ENCODE measurements around the gene LRRC46. TPM values are rescaled to one million over a fixed set of nuclear protein-coding genes. Genes with fewer than 3 reads are reported as not detected.

Gene LRRC46
- total and polyA plus RNA-seq, 2 of the 13 experiments (the other 11 are each of a cell fraction or from before 2014, with no cell fraction given): 0.09 TPM

DNA sequence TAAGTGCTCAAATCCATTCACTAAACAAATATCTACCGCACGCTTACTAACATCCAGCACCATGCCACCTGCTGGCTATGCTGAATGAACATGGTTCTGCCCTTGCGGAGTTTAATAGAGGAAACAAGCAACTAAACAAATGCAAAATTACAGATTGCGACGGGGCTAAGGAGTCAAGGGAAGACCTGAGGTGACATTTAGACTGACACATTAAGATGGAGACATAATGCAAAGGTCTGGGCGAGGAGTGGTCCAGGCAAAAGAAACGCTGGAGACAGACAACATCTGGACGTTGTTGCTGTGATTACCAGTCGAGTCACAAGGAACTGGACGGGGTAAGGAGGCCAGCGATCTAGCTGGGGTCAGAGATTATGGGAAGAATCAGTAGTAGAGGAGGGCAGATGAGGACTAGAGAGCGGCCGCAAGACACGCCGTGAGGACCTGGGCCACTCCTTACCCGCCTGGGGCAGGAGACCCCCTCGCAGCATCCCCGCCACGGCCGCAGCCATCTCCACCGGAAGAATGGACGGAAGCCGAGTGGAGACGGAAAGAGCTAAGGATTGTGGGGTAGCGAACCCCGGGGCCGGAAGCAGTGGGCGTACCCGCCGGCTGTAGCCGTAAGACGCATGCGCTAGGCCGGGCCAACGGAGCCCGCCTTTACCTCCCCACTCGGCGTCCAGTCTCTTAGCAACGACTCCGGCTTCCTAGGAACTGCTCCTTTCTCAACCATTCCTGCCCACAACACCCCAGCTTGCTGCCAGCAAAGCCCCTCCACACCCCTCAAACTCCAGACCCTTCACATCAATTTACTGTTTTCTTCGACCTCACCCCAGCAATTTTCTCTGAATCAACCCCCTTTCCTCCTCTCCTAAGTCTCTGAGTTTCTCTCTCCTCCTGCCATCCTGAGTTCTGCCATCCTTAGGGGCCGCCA, at the start of gene LRRC46, which contains the start of gene MRPL10 (continued):
- TF ChIP-seq, protein P1, sequence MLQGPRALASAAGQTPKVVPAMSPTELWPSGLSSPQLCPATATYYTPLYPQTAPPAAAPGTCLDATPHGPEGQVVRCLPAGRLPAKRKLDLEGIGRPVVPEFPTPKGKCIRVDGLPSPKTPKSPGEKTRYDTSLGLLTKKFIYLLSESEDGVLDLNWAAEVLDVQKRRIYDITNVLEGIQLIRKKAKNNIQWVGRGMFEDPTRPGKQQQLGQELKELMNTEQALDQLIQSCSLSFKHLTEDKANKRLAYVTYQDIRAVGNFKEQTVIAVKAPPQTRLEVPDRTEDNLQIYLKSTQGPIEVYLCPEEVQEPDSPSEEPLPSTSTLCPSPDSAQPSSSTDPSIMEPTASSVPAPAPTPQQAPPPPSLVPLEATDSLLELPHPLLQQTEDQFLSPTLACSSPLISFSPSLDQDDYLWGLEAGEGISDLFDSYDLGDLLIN (CRISPR knock-in tag; IDR thresholded peaks at IDR 0.05; ENCODE audit: borderline replicate concordance): no peak
- TF ChIP-seq ZNF629 (CRISPR knock-in tag; conservative IDR thresholded peaks at IDR 0.05): no peak
- TF ChIP-seq ZNF121 (CRISPR knock-in tag; IDR thresholded peaks at IDR 0.05): peak; percentile 86
- no peak for TF ChIP-seq ZMYM2 (CRISPR knock-in tag; IDR thresholded peaks at IDR 0.05)
- no peak for TF ChIP-seq RORA (CRISPR knock-in tag; IDR thresholded peaks at IDR 0.05)
- peak; percentile 9; the same call in 1 of the 2 replicates for TF ChIP-seq ESRRA (CRISPR knock-in tag; IDR thresholded peaks at IDR 0.05; ENCODE audit: low read depth)
- TF ChIP-seq ATF7 (IDR thresholded peaks at IDR 0.05): no peak
- TF ChIP-seq ATF7 (CRISPR knock-in tag; IDR thresholded peaks at IDR 0.05): no peak
- no peak for TF ChIP-seq CREB1 (IDR thresholded peaks at IDR 0.05)
- TF ChIP-seq CREB1 (CRISPR knock-in tag; IDR thresholded peaks at IDR 0.05): peak; percentile 18; the same call in 1 of the 2 replicates
- no peak for TF ChIP-seq SNAPC2 (CRISPR knock-in tag; IDR thresholded peaks at IDR 0.05)
- no peak for TF ChIP-seq SMARCC2 (IDR thresholded peaks at IDR 0.05)
- TF ChIP-seq, protein P2, sequence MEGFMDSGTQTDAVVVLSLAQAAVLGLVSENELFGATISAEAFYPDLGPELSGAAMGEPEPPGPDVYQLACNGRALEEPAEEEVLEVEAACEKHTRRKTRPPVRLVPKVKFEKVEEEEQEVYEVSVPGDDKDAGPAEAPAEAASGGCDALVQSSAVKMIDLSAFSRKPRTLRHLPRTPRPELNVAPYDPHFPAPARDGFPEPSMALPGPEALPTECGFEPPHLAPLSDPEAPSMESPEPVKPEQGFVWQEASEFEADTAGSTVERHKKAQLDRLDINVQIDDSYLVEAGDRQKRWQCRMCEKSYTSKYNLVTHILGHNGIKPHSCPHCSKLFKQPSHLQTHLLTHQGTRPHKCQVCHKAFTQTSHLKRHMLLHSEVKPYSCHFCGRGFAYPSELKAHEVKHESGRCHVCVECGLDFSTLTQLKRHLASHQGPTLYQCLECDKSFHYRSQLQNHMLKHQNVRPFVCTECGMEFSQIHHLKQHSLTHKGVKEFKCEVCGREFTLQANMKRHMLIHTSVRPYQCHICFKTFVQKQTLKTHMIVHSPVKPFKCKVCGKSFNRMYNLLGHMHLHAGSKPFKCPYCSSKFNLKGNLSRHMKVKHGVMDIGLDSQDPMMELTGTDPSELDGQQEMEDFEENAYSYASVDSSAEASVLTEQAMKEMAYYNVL (CRISPR knock-in tag; IDR thresholded peaks at IDR 0.05; ENCODE audit: borderline replicate concordance): peak; percentile 54; the same call in 1 of the 2 replicates
- 0 out of 2 replicates have a peak, but pooled peaks have one; percentile 11 for TF ChIP-seq ZNF3 (CRISPR knock-in tag; IDR thresholded peaks at IDR 0.05)
- peak; percentile 98 for TF ChIP-seq KDM5A (IDR thresholded peaks at IDR 0.05; ENCODE audit: borderline replicate concordance, low read length)
- TF ChIP-seq JARID2 (CRISPR knock-in tag; IDR thresholded peaks at IDR 0.05; ENCODE audit: insufficient replicate concordance): peak; percentile 63
- peak; percentile 67; the same call in 1 of the 2 replicates for TF ChIP-seq GZF1 (CRISPR knock-in tag; IDR thresholded peaks at IDR 0.05)
- no peak for TF ChIP-seq RAD51 (IDR thresholded peaks at IDR 0.05; ENCODE audit: borderline replicate concordance)
- TF ChIP-seq, protein P3, sequence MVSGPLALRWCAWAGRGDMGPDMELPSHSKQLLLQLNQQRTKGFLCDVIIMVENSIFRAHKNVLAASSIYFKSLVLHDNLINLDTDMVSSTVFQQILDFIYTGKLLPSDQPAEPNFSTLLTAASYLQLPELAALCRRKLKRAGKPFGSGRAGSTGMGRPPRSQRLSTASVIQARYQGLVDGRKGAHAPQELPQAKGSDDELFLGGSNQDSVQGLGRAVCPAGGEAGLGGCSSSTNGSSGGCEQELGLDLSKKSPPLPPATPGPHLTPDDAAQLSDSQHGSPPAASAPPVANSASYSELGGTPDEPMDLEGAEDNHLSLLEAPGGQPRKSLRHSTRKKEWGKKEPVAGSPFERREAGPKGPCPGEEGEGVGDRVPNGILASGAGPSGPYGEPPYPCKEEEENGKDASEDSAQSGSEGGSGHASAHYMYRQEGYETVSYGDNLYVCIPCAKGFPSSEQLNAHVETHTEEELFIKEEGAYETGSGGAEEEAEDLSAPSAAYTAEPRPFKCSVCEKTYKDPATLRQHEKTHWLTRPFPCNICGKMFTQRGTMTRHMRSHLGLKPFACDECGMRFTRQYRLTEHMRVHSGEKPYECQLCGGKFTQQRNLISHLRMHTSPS (CRISPR knock-in tag; IDR thresholded peaks at IDR 0.05; ENCODE audit: low read depth): no peak; the same call in 1 of the 2 replicates
- peak; percentile 74 for TF ChIP-seq ISL2 (CRISPR knock-in tag; IDR thresholded peaks at IDR 0.05)
- TF ChIP-seq, protein P4, sequence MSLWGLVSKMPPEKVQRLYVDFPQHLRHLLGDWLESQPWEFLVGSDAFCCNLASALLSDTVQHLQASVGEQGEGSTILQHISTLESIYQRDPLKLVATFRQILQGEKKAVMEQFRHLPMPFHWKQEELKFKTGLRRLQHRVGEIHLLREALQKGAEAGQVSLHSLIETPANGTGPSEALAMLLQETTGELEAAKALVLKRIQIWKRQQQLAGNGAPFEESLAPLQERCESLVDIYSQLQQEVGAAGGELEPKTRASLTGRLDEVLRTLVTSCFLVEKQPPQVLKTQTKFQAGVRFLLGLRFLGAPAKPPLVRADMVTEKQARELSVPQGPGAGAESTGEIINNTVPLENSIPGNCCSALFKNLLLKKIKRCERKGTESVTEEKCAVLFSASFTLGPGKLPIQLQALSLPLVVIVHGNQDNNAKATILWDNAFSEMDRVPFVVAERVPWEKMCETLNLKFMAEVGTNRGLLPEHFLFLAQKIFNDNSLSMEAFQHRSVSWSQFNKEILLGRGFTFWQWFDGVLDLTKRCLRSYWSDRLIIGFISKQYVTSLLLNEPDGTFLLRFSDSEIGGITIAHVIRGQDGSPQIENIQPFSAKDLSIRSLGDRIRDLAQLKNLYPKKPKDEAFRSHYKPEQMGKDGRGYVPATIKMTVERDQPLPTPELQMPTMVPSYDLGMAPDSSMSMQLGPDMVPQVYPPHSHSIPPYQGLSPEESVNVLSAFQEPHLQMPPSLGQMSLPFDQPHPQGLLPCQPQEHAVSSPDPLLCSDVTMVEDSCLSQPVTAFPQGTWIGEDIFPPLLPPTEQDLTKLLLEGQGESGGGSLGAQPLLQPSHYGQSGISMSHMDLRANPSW (CRISPR knock-in tag; IDR thresholded peaks at IDR 0.05; ENCODE audit: borderline replicate concordance): peak; percentile 74; the same call in 1 of the 2 replicates
- TF ChIP-seq PCBP2 (optimal IDR thresholded peaks at IDR 0.05; ENCODE audit: low read depth, low read length, poor library complexity, severe bottlenecking): no peak

Measured in HepG2 (cell line).